ELR (cell line): ENCODE data around the gene EXOC6.
"Not testable (repeated sequence)": the region's sequence is repeated elsewhere in the genome, so short reads cannot be mapped to it uniquely, and the experiment has no call there.

Source experiments
- DNase-seq: peaks from one replicate; pipeline ENCODE4 v3.0.0-alpha.2; 2015; ENCODE audit warnings: low read depth

The EXOC6 gene

GRCh38 chr10:92880233-92880861 lies 32.0 kb downstream of the EXOC6 start:
- DNase-seq = peak; percentile 73

- no peak for DNase-seq
Measured at GRCh38 chr10:92880917-92881316, 32.6 kb downstream of the EXOC6 start.

GRCh38 chr10:92886334-92886961 lies 38.1 kb downstream of the EXOC6 start:
- peak; percentile 29 for DNase-seq

- no peak for DNase-seq
Measured at GRCh38 chr10:92890471-92890870, 42.2 kb downstream of the EXOC6 start.

- DNase-seq = peak; percentile 97
Measured at GRCh38 chr10:92891885-92892690, 43.8 kb downstream of the EXOC6 start.

GRCh38 chr10:92892691-92893054 lies 44.4 kb downstream of the EXOC6 start:
- no peak for DNase-seq

GRCh38 chr10:92894081-92894655 lies 45.8 kb downstream of the EXOC6 start:
- peak; percentile 12 for DNase-seq

GRCh38 chr10:92897916-92898315 lies 49.6 kb downstream of the EXOC6 start:
- peak; percentile 39 for DNase-seq

- DNase-seq = no peak
Measured at GRCh38 chr10:92901819-92902251, 53.5 kb downstream of the EXOC6 start.

- DNase-seq = no peak
Measured at GRCh38 chr10:92903633-92904032, 55.3 kb downstream of the EXOC6 start.

- no peak for DNase-seq
Measured at GRCh38 chr10:92907280-92907679, 59.0 kb downstream of the EXOC6 start.

GRCh38 chr10:92912631-92913030 lies 64.3 kb downstream of the EXOC6 start:
- not testable (repeated sequence) for DNase-seq

- no peak for DNase-seq
Measured at GRCh38 chr10:92913973-92914372, 65.7 kb downstream of the EXOC6 start.

- peak; percentile 73 for DNase-seq
Measured at GRCh38 chr10:92914478-92915325, 66.4 kb downstream of the EXOC6 start.

GRCh38 chr10:92915892-92916291 lies 67.6 kb downstream of the EXOC6 start:
- DNase-seq = no peak

GRCh38 chr10:92916433-92916832 lies 68.1 kb downstream of the EXOC6 start:
- no peak for DNase-seq

GRCh38 chr10:92918603-92919002 lies 70.3 kb downstream of the EXOC6 start:
- DNase-seq = no peak

- no peak for DNase-seq
Measured at GRCh38 chr10:92920866-92921265, 72.5 kb downstream of the EXOC6 start.

- peak; percentile 15 for DNase-seq
Measured at GRCh38 chr10:92923416-92923815, 75.1 kb downstream of the EXOC6 start.

GRCh38 chr10:92929896-92930295 lies 81.6 kb downstream of the EXOC6 start:
- no peak for DNase-seq

GRCh38 chr10:92931597-92931996 lies 83.3 kb downstream of the EXOC6 start:
- no peak for DNase-seq

GRCh38 chr10:92937876-92938275 lies 89.6 kb downstream of the EXOC6 start:
- no peak for DNase-seq
